AG10803 (cell line): Measurements from ENCODE around the gene PIGQ.

ENCODE experiments used
- DNase-seq: peaks from one replicate; pipeline ENCODE4 v3.0.0; 2010; ENCODE audit warnings: low read depth
- H3K4me3 ChIP-seq: 2 replicates; pipeline ENCODE4 v1.5.1; 2011; ENCODE audit warnings: mild to moderate bottlenecking, low read length, control low read depth
- CTCF ChIP-seq: conservative IDR thresholded peaks from 2 replicates; pipeline ENCODE4 v1.5.1; 2011; ENCODE audit warnings: mild to moderate bottlenecking, low read length, control low read depth, inconsistent platforms

PIGQ gene

GRCh38 chr16:620700-621525, 51.1 kb downstream of the PIGQ start:
- no peak for TF ChIP-seq CTCF
- H3K4me3 ChIP-seq: no peak overlapping the region
- DNase-seq: no peak

GRCh38 chr16:621526-622105, 51.8 kb downstream of the PIGQ start:
- H3K4me3 ChIP-seq: no peak overlapping the region
- no peak for DNase-seq
- no peak for TF ChIP-seq CTCF

- DNase-seq: no peak
- H3K4me3 ChIP-seq: no peak overlapping the region
- TF ChIP-seq CTCF: no peak
These were observed 53.1 kb downstream of the PIGQ start for GRCh38 chr16:622920-623280.

GRCh38 chr16:624526-625070, 54.8 kb downstream of the PIGQ start:
- no peak for TF ChIP-seq CTCF
- DNase-seq: no peak

GRCh38 chr16:625117-625976, 55.6 kb downstream of the PIGQ start:
- TF ChIP-seq CTCF: no peak
- DNase-seq: no peak
- H3K4me3 ChIP-seq: no peak overlapping the region

More at GRCh38 chr16:624526-625070, 54.8 kb downstream of the PIGQ start:
- H3K4me3 ChIP-seq: no peak overlapping the region

GRCh38 chr16:625977-626765, 56.4 kb downstream of the PIGQ start:
- H3K4me3 ChIP-seq: no peak overlapping the region
- no peak for TF ChIP-seq CTCF
- DNase-seq: no peak
